K562 (cell line): Measurements from ENCODE around the gene MYL6B. TPM values are rescaled to one million over a fixed set of nuclear protein-coding genes. Genes with fewer than 3 reads are reported as not detected.

Experiments used
- ZBTB40 ChIP-seq, 2 experiments: fragments of 450-650 bp in 1 of 2; sonication (generic) in 1 of 2; formaldehyde crosslinking in 1 of 2; IDR thresholded peaks; 2 replicates each; pipeline versions ENCODE4 v1.7.1 to v1.9.0; 2016 to 2022; ENCODE audit warnings: inconsistent platforms in 1 of 2, mild to moderate bottlenecking in 1 of 2, missing genetic modification reagents in 1 of 2
- polyA plus RNA-seq, 8 experiments: library from polyadenylated mRNA; depleted of rRNA in 4 of 8; stranded (reverse) in 5 of 8; unstranded in 3 of 8; fragments of >200 nt; fragmentation: Nextera tagmentation in 2 of 8; fragmentation: Illumina TruSeq in 1 of 8; extraction: Ambion mirVana in 2 of 8; extraction: Trizol in 1 of 8; gene quantifications; 2 replicates each; pipeline versions ENCODE4 v1.2.1 to v1.2.3, GENCODE V29; 2011 to 2014; ENCODE audit warnings: inconsistent platforms in 1 of 8, missing spikeins in 1 of 8
- total RNA-seq, 7 experiments: library from RNA; depleted of rRNA in 6 of 7; stranded (reverse); fragments of >200 nt in 6 of 7; fragmentation: Illumina TruSeq in 2 of 7; extraction: Trizol in 2 of 7; gene quantifications; 2 replicates each; pipeline versions ENCODE4 v1.2.1 to v1.2.3, GENCODE V29; 2011 to 2021; ENCODE audit warnings: low replicate concordance in 1 of 7
- TF ChIP-seq, protein P1 (sequence below), 2 experiments: fragments of 450-650 bp; IDR thresholded peaks; 2 replicates each; pipeline ENCODE4 v1.6.1; 2016; ENCODE audit warnings: mild to moderate bottlenecking in 2 of 2, borderline replicate concordance in 1 of 2, low read depth in 1 of 2, moderate library complexity in 1 of 2
- TF ChIP-seq, protein P2 (sequence below): fragments of 450-650 bp; IDR thresholded peaks from 2 replicates; pipeline ENCODE4 v1.6.1; 2016; ENCODE audit warnings: borderline replicate concordance

MYL6B gene
- total and polyA plus RNA-seq, 9 of the 15 experiments (the other 6 are each of a cell fraction or from before 2014, with no cell fraction given) = 42.8 to 77.3 (median 68.6) TPM

DNA sequence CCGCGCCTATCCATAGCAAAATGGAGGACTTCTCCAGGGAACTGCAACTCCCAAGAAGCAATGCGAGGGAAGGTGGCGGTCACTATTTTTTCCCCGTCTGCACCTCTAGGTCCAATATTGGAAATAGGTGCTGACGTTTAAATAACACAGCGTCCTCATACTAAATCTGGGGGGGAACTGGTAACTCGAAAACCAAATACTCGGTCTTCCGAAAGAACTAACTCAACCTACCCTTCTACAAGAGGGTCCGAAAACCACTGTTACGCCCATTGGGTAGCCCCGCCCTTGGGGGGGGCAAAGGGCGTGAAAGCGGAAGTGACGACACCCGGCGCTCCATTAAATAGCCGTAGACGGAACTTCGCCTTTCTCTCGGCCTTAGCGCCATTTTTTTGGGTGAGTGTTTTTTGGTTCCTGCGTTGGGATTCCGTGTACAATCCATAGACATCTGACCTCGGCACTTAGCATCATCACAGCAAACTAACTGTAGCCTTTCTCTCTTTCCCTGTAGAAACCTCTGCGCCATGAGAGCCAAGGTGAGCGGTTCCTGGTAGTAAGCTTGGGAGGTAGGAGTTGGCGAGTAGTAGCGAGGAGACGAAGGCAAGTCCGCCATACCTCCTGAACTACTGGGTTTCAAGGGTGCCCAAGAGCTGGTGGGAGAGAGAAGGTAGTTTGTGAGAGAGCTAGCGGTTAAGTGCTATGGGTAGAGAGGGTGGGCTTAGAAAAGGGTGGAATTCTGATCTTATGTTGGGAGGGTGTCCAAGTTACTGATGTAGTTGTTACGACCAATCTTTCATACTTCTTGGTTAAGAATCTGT, 35.9 kb upstream of the MYL6B start, which contains the start of gene RPL41 (continued):
- TF ChIP-seq, protein P1, sequence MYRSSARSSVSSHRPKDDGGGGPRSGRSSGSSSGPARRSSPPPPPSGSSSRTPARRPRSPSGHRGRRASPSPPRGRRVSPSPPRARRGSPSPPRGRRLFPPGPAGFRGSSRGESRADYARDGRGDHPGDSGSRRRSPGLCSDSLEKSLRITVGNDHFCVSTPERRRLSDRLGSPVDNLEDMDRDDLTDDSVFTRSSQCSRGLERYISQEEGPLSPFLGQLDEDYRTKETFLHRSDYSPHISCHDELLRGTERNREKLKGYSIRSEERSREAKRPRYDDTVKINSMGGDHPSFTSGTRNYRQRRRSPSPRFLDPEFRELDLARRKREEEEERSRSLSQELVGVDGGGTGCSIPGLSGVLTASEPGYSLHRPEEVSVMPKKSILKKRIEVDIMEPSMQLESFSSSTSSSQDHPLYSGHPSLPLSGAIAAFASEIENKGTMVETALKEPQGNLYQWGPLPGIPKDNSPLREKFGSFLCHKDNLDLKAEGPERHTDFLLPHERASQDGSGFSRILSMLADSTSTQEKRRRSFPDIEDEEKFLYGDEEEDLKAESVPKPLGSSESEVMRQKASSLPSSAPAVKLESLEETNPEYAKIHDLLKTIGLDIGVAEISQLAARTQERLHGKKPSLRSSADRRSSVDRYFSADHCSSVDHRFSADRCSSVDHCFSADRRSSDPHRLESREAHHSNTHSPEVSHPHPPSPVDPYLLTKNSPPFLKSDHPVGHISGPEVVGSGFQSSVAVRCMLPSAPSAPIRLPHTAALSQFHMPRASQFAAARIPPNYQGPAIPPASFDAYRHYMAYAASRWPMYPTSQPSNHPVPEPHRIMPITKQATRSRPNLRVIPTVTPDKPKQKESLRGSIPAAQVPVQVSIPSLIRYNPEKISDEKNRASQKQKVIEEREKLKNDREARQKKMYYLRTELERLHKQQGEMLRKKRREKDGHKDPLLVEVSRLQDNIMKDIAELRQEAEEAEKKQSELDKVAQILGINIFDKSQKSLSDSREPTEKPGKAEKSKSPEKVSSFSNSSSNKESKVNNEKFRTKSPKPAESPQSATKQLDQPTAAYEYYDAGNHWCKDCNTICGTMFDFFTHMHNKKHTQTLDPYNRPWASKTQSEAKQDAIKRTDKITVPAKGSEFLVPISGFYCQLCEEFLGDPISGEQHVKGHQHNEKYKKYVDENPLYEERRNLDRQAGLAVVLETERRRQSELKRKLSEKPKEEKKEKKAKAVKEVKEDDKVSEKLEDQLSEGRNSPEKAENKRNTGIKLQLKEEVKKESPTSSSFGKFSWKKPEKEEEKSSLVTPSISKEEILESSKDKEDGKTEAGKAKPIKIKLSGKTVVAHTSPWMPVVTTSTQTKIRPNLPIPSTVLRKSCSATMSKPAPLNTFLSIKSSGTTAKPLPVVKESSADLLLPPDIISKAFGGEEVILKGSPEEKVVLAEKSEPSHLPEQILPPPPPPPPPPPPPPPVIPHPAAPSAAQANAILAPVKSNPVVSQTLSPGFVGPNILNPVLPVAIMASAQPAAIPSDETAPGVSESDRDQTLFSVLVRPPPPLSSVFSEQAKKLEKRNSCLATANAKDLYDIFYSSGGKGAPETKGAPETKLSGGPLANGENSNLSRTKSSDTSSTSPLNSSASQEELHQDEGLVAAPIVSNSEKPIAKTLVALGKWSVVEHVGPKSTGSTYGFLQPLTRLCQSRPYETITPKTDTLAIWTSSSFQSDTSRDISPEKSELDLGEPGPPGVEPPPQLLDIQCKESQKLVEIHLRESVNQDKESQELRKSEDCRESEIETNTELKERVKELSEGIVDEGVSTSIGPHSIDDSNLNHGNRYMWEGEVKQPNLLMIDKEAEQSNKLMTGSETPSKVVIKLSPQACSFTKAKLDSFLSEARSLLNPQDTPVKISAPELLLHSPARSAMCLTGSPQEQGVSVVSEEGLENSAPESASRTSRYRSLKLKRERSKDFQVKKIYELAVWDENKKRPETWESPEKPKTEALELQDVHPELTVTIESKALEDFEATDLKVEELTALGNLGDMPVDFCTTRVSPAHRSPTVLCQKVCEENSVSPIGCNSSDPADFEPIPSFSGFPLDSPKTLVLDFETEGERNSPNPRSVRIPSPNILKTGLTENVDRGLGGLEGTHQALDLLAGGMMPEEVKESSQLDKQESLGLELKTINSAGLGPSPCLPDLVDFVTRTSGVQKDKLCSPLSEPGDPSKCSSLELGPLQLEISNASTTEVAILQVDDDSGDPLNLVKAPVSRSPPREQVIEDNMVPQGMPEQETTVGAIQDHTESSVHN (IDR thresholded peaks at IDR 0.05; ENCODE audit: borderline replicate concordance in 1 of 2, low read depth in 1 of 2) = peak in 1 of 2 experiments; percentile 84; a peak in 2 of 4 replicates
- TF ChIP-seq, protein P2, sequence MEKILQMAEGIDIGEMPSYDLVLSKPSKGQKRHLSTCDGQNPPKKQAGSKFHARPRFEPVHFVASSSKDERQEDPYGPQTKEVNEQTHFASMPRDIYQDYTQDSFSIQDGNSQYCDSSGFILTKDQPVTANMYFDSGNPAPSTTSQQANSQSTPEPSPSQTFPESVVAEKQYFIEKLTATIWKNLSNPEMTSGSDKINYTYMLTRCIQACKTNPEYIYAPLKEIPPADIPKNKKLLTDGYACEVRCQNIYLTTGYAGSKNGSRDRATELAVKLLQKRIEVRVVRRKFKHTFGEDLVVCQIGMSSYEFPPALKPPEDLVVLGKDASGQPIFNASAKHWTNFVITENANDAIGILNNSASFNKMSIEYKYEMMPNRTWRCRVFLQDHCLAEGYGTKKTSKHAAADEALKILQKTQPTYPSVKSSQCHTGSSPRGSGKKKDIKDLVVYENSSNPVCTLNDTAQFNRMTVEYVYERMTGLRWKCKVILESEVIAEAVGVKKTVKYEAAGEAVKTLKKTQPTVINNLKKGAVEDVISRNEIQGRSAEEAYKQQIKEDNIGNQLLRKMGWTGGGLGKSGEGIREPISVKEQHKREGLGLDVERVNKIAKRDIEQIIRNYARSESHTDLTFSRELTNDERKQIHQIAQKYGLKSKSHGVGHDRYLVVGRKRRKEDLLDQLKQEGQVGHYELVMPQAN = peak; percentile 70
- TF ChIP-seq ZBTB40 (IDR thresholded peaks at IDR 0.05) (peak; percentile 94), ZBTB40 (CRISPR knock-in tag; IDR thresholded peaks at IDR 0.05) (no peak)
